ENCODE measurements around the gene HOXB5. TPM values are rescaled to one million over a fixed set of nuclear protein-coding genes. Genes with fewer than 3 reads are reported as not detected.
A peak's percentile ranks its signal among the peaks of the same experiment; 100 is the strongest.

Gene HOXB5
- total RNA-seq, 2 experiments from 2014 or later, result not detected

GRCh38 chr17:48575673-48576478 is 17.7 kb downstream of the HOXB5 start:
- CTCF ChIA-PET, result interaction anchor here (0.6 kb wide), 1 partner anchor 43 kb away, joined by 3 read pairs; no protein-coding TSS in a partner anchor
- peak overlapping the region; percentile 20 for H3K4me3 Mint-ChIP-seq

GRCh38 chr17:48575066-48575582 is 18.5 kb downstream of the HOXB5 start:
- peaks cover 45% of the 10 kb centered on the region for H3K27me3 Mint-ChIP-seq
- no peak overlapping the region for H3K27ac Mint-ChIP-seq
- H3K4me1 Mint-ChIP-seq, result peaks cover 44% of the 10 kb centered on the region
- ChIA-PET CTCF (interaction anchor here (0.6 kb wide), 1 partner anchor 43 kb away, joined by 3 read pairs; no protein-coding TSS in a partner anchor), POLR2A (no interaction called here)
- H3K4me3 Mint-ChIP-seq, result no peak overlapping the region
- DNase-seq, result no peak
- peaks cover 12% of the 10 kb centered on the region for H3K36me3 Mint-ChIP-seq (ENCODE audit: low read depth)
- H3K9me3 Mint-ChIP-seq, result no peaks in the 10 kb centered on the region

More at GRCh38 chr17:48575673-48576478, 17.7 kb downstream of the HOXB5 start:
- no peak for DNase-seq
- Mint-ChIP-seq H3K27me3 (peaks cover 49% of the 10 kb centered on the region), H3K9me3 (no peaks in the 10 kb centered on the region), H3K4me1 (peaks cover 51% of the 10 kb centered on the region), H3K36me3 (ENCODE audit: low read depth) (peaks cover 13% of the 10 kb centered on the region), H3K27ac (no peak overlapping the region)
- POLR2A ChIA-PET, result no interaction called here

GRCh38 chr17:48574505-48575065 is 19.0 kb downstream of the HOXB5 start:
- H3K4me1 Mint-ChIP-seq, result peaks cover 40% of the 10 kb centered on the region
- no peaks in the 10 kb centered on the region for H3K9me3 Mint-ChIP-seq
- ChIA-PET CTCF (no interaction called here), POLR2A (no interaction called here)
- no peak overlapping the region for H3K27ac Mint-ChIP-seq
- H3K36me3 Mint-ChIP-seq (ENCODE audit: low read depth), result peaks cover 10% of the 10 kb centered on the region
- DNase-seq, result no peak
- H3K27me3 Mint-ChIP-seq, result peaks cover 43% of the 10 kb centered on the region
- H3K4me3 Mint-ChIP-seq, result no peak overlapping the region

GRCh38 chr17:48571826-48572417 is 21.7 kb downstream of the HOXB5 start:
- peaks cover 26% of the 10 kb centered on the region for H3K4me1 Mint-ChIP-seq
- no peak for DNase-seq
- H3K9me3 Mint-ChIP-seq, result no peaks in the 10 kb centered on the region
- ChIA-PET CTCF (no interaction called here), POLR2A (no interaction called here)
- peaks cover 4% of the 10 kb centered on the region for H3K36me3 Mint-ChIP-seq (ENCODE audit: low read depth)
- peaks cover 41% of the 10 kb centered on the region for H3K27me3 Mint-ChIP-seq
- H3K27ac Mint-ChIP-seq, result no peak overlapping the region
- no peak overlapping the region for H3K4me3 Mint-ChIP-seq

- POLR2A ChIA-PET, result no interaction called here
- CTCF ChIA-PET, result no interaction called here
- Mint-ChIP-seq H3K27me3 (peaks cover 38% of the 10 kb centered on the region), H3K36me3 (ENCODE audit: low read depth) (peaks cover 4% of the 10 kb centered on the region), H3K9me3 (no peaks in the 10 kb centered on the region), H3K27ac (no peak overlapping the region), H3K4me1 (peaks cover 21% of the 10 kb centered on the region), H3K4me3 (no peak overlapping the region)
- DNase-seq, result no peak
Measured at GRCh38 chr17:48571024-48571818, 22.4 kb downstream of the HOXB5 start.

GRCh38 chr17:48570325-48571023 is 23.1 kb downstream of the HOXB5 start:
- POLR2A ChIA-PET, result no interaction called here
- H3K36me3 Mint-ChIP-seq (ENCODE audit: low read depth), result no peaks in the 10 kb centered on the region
- DNase-seq, result no peak
- H3K27me3 Mint-ChIP-seq, result peaks cover 38% of the 10 kb centered on the region
- H3K9me3 Mint-ChIP-seq, result no peaks in the 10 kb centered on the region
- peaks cover 15% of the 10 kb centered on the region for H3K4me1 Mint-ChIP-seq
- CTCF ChIA-PET, result interaction anchor here (1.4 kb wide), 1 partner anchor 9 kb away, joined by 4 read pairs; no protein-coding TSS in a partner anchor
- H3K4me3 Mint-ChIP-seq, result no peak overlapping the region
- H3K27ac Mint-ChIP-seq, result no peak overlapping the region

- ChIA-PET POLR2A (no interaction called here), CTCF (interaction anchor here (1.4 kb wide), 1 partner anchor 8 kb away, joined by 4 read pairs; no protein-coding TSS in a partner anchor)
- H3K27ac Mint-ChIP-seq, result no peak overlapping the region
- peaks cover 40% of the 10 kb centered on the region for H3K27me3 Mint-ChIP-seq
- no peaks in the 10 kb centered on the region for H3K36me3 Mint-ChIP-seq (ENCODE audit: low read depth)
- no peaks in the 10 kb centered on the region for H3K9me3 Mint-ChIP-seq
- H3K4me1 Mint-ChIP-seq, result peaks cover 10% of the 10 kb centered on the region
- no peak for DNase-seq
- no peak overlapping the region for H3K4me3 Mint-ChIP-seq
Measured at GRCh38 chr17:48569674-48570324, 23.8 kb downstream of the HOXB5 start.

GRCh38 chr17:48569240-48569582 is 24.4 kb downstream of the HOXB5 start:
- ChIA-PET CTCF (interaction anchor here (1.4 kb wide), 1 partner anchor 7 kb away, joined by 4 read pairs; no protein-coding TSS in a partner anchor), POLR2A (no interaction called here)
- no peaks in the 10 kb centered on the region for H3K9me3 Mint-ChIP-seq
- DNase-seq, result no peak
- peaks cover 43% of the 10 kb centered on the region for H3K27me3 Mint-ChIP-seq
- H3K27ac Mint-ChIP-seq, result no peak overlapping the region
- peaks cover 10% of the 10 kb centered on the region for H3K4me1 Mint-ChIP-seq
- H3K36me3 Mint-ChIP-seq (ENCODE audit: low read depth), result no peaks in the 10 kb centered on the region
- H3K4me3 Mint-ChIP-seq, result no peak overlapping the region

GRCh38 chr17:48568499-48569239 is 24.9 kb downstream of the HOXB5 start:
- H3K36me3 Mint-ChIP-seq (ENCODE audit: low read depth), result no peaks in the 10 kb centered on the region
- no peak overlapping the region for H3K27ac Mint-ChIP-seq
- peaks cover 10% of the 10 kb centered on the region for H3K4me1 Mint-ChIP-seq
- no peak for DNase-seq
- H3K4me3 Mint-ChIP-seq, result no peak overlapping the region
- ChIA-PET POLR2A (no interaction called here), CTCF (interaction anchor here (0.6 to 2.1 kb wide), 3 partner anchors 19 to 63 kb away, joined by 3 to 8 read pairs (median 5); no protein-coding TSS in a partner anchor)
- H3K9me3 Mint-ChIP-seq, result no peaks in the 10 kb centered on the region
- peaks cover 45% of the 10 kb centered on the region for H3K27me3 Mint-ChIP-seq

GRCh38 chr17:48567646-48568354 is 25.8 kb downstream of the HOXB5 start:
- H3K4me3 Mint-ChIP-seq, result no peak overlapping the region
- ChIA-PET POLR2A (no interaction called here), CTCF (interaction anchor here (0.8 to 2.1 kb wide), 3 partner anchors 20 to 217 kb away, joined by 3 to 8 read pairs (median 3); no protein-coding TSS in a partner anchor)
- no peak overlapping the region for H3K27ac Mint-ChIP-seq
- DNase-seq, result no peak
- H3K27me3 Mint-ChIP-seq, result peaks cover 48% of the 10 kb centered on the region
- no peaks in the 10 kb centered on the region for H3K36me3 Mint-ChIP-seq (ENCODE audit: low read depth)
- no peaks in the 10 kb centered on the region for H3K9me3 Mint-ChIP-seq
- peaks cover 4% of the 10 kb centered on the region for H3K4me1 Mint-ChIP-seq

GRCh38 chr17:48567209-48567608 is 26.4 kb downstream of the HOXB5 start:
- H3K27me3 Mint-ChIP-seq, result peaks cover 49% of the 10 kb centered on the region
- H3K4me1 Mint-ChIP-seq, result peaks cover 4% of the 10 kb centered on the region
- no peak for DNase-seq
- CTCF ChIA-PET, result interaction anchor here (0.8 to 2.1 kb wide), 2 partner anchors 21 to 216 kb away, joined by 3 to 8 read pairs; no protein-coding TSS in a partner anchor
- POLR2A ChIA-PET, result no interaction called here
- H3K9me3 Mint-ChIP-seq, result no peaks in the 10 kb centered on the region
- H3K27ac Mint-ChIP-seq, result no peak overlapping the region
- no peak overlapping the region for H3K4me3 Mint-ChIP-seq
- H3K36me3 Mint-ChIP-seq (ENCODE audit: low read depth), result no peaks in the 10 kb centered on the region

All from activated CD4-positive, alpha-beta T cell treated with anti-CD3 and anti-CD28 coated beads, Interleukin-2, amount 10 ng/mL, durations not matched to agents 7 days and 5 days (primary cell).